ENCODE results near the gene DROSHA.

DROSHA gene

DNA sequence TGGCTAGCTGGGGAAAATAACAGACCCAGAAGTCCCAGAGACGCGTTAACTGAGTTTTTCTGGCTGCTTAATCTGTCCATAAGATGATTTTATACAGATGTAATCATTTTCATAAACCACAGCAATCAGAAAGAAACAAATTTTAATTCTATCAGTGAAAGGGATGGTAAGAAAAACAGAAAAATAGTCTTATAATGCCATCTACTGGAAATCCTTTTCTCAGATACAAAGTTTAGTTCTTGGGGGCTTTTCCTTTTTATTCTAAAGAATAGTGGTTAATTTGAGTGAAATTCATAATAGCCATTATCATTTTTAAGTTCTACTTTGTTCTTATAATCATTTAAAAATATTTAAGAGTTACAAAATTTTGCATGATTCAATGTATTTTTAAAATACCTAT is 44.4 kb downstream of the DROSHA start:
- TF ChIP-seq, protein P1, sequence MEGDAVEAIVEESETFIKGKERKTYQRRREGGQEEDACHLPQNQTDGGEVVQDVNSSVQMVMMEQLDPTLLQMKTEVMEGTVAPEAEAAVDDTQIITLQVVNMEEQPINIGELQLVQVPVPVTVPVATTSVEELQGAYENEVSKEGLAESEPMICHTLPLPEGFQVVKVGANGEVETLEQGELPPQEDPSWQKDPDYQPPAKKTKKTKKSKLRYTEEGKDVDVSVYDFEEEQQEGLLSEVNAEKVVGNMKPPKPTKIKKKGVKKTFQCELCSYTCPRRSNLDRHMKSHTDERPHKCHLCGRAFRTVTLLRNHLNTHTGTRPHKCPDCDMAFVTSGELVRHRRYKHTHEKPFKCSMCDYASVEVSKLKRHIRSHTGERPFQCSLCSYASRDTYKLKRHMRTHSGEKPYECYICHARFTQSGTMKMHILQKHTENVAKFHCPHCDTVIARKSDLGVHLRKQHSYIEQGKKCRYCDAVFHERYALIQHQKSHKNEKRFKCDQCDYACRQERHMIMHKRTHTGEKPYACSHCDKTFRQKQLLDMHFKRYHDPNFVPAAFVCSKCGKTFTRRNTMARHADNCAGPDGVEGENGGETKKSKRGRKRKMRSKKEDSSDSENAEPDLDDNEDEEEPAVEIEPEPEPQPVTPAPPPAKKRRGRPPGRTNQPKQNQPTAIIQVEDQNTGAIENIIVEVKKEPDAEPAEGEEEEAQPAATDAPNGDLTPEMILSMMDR (IDR thresholded peaks at IDR 0.05): no peak

DNA sequence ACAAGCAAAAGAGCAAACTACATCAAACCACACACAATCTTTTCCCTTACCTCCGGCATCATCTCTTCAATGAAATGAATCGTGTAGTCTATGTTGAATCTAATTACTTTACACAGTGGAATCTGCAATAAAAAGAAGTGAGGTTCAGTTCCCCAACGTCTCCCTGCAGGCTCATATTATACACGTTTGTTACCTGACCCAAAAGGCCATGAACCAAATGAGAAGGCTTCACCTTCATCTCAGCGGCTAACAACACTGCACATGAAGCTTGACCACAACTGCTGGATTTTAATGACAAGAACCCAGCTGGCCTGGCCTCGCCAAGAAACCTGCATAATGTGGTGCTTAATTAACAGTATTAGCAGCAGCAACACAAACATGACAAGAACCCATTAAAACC is 45.5 kb downstream of the DROSHA start:
- TF ChIP-seq, protein P1 (IDR thresholded peaks at IDR 0.05): no peak

DNA sequence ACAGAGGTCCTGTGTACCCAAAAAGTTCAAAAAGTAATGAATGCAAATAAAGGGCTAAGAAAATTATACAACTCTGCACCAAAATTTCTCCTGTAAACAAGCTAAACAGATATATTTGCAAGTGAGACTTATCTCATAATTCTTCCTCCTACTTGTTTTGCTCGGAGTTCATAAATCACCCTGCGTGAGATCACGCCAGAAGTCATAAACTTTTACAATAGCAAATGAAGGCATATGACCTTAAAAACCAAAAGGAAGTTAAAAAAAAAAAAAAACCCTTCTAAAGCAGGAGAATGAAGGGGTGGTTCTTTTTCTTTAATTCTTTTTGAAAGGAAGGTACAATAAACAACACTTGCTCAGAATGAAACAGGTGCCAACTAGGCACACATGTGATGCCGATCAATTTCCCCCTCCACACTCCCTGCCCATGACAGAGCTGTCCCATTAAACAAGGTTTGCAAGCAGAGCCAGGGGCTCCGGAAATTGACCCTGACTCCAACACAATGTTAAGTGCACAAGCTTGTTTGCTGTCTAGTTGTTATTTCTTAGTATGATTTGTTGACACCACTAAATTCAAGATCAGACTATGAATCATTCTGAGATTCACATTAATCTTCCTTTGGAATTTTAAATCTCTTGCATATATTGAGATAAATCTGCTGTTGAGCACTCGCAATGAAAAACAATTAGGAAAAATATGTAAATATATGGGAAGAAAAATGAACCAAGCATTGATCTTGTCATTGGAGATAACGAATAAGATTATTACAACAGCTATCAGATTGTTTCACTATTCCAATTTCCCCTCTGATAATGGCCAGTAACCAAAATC is 46.3 kb downstream of the DROSHA start:
- TF ChIP-seq, protein P1 (IDR thresholded peaks at IDR 0.05): no peak

DNA sequence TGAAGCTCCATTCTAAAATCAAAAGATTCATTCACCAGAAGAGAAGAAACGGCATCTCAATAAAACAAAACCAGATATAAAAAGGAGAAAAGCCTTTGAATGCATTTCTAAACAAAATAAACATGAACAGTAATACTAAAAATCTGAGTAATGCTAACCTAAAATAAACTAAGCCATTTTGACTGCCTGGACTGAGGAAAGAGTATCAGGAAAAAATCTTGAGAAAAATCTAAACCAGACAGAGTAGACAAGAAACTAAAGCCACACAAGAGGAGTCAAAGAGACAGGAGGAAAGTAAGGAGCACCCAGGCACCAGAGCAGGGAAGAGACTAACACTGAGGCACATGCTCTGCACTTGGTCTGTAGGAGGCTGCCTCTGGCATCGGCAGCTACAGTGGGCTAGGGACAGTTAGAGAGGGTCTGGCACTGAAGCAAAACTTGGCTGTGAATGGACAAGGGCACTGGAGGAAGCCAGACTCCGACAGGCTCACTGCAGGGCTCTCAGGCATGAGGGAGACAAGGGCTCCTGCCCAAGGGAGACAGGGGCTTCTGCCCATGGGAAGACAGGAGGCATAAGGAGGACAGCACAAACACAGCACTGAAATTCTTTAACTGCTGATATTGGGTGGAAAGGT is 50.2 kb downstream of the DROSHA start:
- TF ChIP-seq, protein P1 (IDR thresholded peaks at IDR 0.05): no peak

DNA sequence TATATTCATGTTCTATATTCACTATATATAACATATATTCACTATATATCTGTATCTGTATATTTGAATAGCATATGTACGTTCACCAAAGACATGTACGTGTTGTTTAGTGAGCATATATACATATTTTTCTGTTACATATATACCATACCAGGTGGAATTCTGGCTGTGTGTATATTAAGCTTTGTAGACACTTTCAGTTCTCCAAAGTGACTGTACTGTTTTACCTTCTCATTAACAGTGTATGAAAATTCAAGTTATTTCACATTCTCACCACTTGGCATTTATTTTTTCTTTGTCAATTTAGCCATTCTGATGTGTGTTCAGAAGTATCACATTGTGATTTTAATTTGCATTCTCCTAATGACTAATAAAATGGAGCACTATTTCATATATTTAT is 52.2 kb downstream of the DROSHA start:
- TF ChIP-seq, protein P1 (IDR thresholded peaks at IDR 0.05): no peak

DNA sequence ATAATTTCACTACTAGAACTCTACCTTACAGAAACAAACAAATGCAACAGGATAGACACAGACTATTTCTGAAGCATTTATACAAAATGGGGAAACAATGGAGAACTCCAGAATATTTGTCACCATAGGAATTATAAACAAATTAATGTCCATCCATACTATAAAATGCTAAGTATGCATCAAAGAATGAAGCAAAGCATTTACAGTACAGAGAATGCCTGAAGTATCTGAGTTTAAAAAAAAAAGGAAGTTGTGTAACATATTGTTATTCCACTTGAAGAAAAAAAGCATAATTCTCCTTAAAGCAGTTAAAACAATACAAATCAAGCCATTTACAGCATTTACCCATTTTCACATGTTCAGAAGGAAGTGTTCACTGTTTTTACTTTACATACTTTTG is 53.0 kb downstream of the DROSHA start:
- TF ChIP-seq, protein P1 (IDR thresholded peaks at IDR 0.05): no peak

DNA sequence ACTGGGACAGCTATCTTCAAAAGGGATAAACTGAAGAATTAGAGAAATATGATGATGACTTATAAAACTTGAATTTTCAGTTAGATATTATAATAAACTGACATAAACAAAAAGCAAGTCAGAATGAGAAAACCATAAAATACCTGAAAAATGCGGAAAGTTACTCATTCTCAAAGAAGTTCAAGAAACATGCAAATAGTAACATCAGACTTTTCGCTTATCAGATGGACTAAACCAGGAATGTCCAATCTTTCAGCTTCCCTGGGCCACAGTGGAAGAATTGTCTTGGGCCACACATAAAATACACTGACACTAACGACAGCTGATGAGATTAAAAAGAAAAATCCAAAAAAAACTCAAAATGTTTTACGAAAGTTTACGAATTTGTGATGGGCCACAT is 53.9 kb downstream of the DROSHA start:
- TF ChIP-seq, protein P1 (IDR thresholded peaks at IDR 0.05): no peak

Data from LNCAP (cell line).